ENCODE data around the gene FXYD5. TPM values are rescaled to one million over a fixed set of nuclear protein-coding genes. Genes with fewer than 3 reads are reported as not detected.

The FXYD5 gene
- total and polyA plus RNA-seq, 9 of the 15 experiments (the other 6 are each of a cell fraction or from before 2014, with no cell fraction given) = 104 to 537 (median 174) TPM

DNA sequence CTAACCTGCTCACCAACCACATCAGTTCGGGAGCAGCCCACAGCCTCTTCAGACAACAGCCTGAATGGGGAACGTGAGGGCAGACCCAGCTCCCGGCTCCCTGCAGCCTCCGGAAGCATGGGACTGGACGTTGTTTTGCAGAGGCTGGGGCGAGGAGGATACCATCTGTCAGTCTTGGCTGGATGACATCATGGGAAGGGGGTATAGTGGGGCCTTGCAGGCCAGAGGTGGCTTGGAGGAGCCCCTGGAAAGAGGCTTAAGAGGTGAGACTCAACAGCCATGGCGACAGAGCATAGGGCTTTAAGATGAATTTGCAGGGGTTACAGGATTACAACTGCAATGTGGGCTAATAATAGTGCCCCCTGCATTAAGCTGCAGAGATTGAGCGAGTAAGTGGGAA lies 37.4 kb upstream of the FXYD5 start:
- in situ Hi-C loops (cut with MboI) = no loop called here
- Histone ChIP-seq H3K9ac (ENCODE audit: insufficient read depth in 1 of 2, low read depth in 2 of 2, low read length in 2 of 2) (0 out of 4 replicates have a peak overlapping the region, but pooled peaks of 1 of the 2 experiments have one; percentile 11), H3K79me2 (ENCODE audit: control insufficient read depth, insufficient read depth, low read length) (no peaks in the 10 kb centered on the region), H3K9me1 (ENCODE audit: control insufficient read depth, insufficient read depth, low read length) (no peaks in the 10 kb centered on the region), H3K36me3 (ENCODE audit: control insufficient read depth, insufficient read depth, low read length) (no peaks in the 10 kb centered on the region), H3K4me1 (replicated peaks in 1 of 2; ENCODE audit: control insufficient read depth in 2 of 2, insufficient read depth in 2 of 2, low read length in 2 of 2) (peaks cover 9 to 44% of the 10 kb centered on the region in 2 experiments; a peak in 4 of 5 replicates), H3K9me3 (replicated peaks; ENCODE audit: control insufficient read depth, insufficient read depth, low read depth, low read length) (no peaks in the 10 kb centered on the region), H2AFZ (ENCODE audit: low read depth, low read length) (no peak overlapping the region), H3K27me3 (ENCODE audit: control insufficient read depth in 2 of 2, insufficient read depth in 2 of 2, low read length in 2 of 2) (peaks cover 0 to 21% of the 10 kb centered on the region in 2 experiments; a peak in 4 of 5 replicates), H3K27ac (ENCODE audit: extremely low read depth, low read depth, low read length) (no peak overlapping the region), H3K4me2 (ENCODE audit: insufficient read depth, low read length) (no peak overlapping the region), H3K4me3 (no peak overlapping the region), H4K20me1 (replicated peaks; ENCODE audit: control insufficient read depth, insufficient read depth, low read length) (no peaks in the 10 kb centered on the region)
- WGBS (ENCODE audit: insufficient coverage, low coverage, missing lambda C conversion rate) = 10% methylated on average over 8 of the region's 8 CpGs
- DNase-seq (ENCODE audit: extremely low read depth in 1 of 4, low spot score in 3 of 4) (no peak), ATAC-seq (no peak), FAIRE-seq (no peak)
- POLR2A ChIA-PET = interaction anchor here (0.7 kb wide), 1 partner anchor 25 kb away, joined by 4 read pairs; no protein-coding TSS in a partner anchor
- CTCF ChIA-PET (ENCODE audit: low intra/inter-chr PET ratio) = no interaction called here
- BruUV-seq (replicated peaks) = no TSS peak
- TF ChIP-seq, protein P1, sequence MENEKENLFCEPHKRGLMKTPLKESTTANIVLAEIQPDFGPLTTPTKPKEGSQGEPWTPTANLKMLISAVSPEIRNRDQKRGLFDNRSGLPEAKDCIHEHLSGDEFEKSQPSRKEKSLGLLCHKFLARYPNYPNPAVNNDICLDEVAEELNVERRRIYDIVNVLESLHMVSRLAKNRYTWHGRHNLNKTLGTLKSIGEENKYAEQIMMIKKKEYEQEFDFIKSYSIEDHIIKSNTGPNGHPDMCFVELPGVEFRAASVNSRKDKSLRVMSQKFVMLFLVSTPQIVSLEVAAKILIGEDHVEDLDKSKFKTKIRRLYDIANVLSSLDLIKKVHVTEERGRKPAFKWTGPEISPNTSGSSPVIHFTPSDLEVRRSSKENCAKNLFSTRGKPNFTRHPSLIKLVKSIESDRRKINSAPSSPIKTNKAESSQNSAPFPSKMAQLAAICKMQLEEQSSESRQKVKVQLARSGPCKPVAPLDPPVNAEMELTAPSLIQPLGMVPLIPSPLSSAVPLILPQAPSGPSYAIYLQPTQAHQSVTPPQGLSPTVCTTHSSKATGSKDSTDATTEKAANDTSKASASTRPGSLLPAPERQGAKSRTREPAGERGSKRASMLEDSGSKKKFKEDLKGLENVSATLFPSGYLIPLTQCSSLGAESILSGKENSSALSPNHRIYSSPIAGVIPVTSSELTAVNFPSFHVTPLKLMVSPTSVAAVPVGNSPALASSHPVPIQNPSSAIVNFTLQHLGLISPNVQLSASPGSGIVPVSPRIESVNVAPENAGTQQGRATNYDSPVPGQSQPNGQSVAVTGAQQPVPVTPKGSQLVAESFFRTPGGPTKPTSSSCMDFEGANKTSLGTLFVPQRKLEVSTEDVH (IDR thresholded peaks at IDR 0.05; ENCODE audit: low read depth, partially characterized antibody) = no peak
- TF ChIP-seq, protein P2, sequence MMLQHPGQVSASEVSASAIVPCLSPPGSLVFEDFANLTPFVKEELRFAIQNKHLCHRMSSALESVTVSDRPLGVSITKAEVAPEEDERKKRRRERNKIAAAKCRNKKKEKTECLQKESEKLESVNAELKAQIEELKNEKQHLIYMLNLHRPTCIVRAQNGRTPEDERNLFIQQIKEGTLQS (IDR thresholded peaks at IDR 0.05) = peak; percentile 33; the same call in 1 of the 2 replicates
- TF ChIP-seq, protein P2 (CRISPR knock-in tag; conservative IDR thresholded peaks at IDR 0.05) = no peak
- intact Hi-C loops (cut with micrococcal nuclease) = no loop called here
